GM12874 (cell line): ENCODE measurements around the gene RNF152.

Experiments used
- CTCF ChIP-seq: IDR thresholded peaks from 2 replicates; pipeline ENCODE4 v1.5.1; 2011; ENCODE audit warnings: low read depth, mild to moderate bottlenecking, control low read depth, low read length, moderate library complexity; ENCODE audit not compliant: insufficient read depth

The RNF152 gene

GRCh38 chr18:61765097-61765496, 127.7 kb downstream of the RNF152 start:
- no peak for TF ChIP-seq CTCF

GRCh38 chr18:61764381-61764780, 128.4 kb downstream of the RNF152 start:
- TF ChIP-seq CTCF, result no peak

GRCh38 chr18:61761875-61762274, 130.9 kb downstream of the RNF152 start:
- TF ChIP-seq CTCF, result no peak
